GM18867 (cell line): ENCODE data around the gene SDK2.

Experiments
- ATAC-seq: cut with Tn5 transposase; IDR thresholded peaks from one replicate; pipeline ENCODE4 v1.9.1; 2021; ENCODE audit warnings: mild to moderate bottlenecking, moderate library complexity; ENCODE audit not compliant: unreplicated experiment

The SDK2 gene

DNA sequence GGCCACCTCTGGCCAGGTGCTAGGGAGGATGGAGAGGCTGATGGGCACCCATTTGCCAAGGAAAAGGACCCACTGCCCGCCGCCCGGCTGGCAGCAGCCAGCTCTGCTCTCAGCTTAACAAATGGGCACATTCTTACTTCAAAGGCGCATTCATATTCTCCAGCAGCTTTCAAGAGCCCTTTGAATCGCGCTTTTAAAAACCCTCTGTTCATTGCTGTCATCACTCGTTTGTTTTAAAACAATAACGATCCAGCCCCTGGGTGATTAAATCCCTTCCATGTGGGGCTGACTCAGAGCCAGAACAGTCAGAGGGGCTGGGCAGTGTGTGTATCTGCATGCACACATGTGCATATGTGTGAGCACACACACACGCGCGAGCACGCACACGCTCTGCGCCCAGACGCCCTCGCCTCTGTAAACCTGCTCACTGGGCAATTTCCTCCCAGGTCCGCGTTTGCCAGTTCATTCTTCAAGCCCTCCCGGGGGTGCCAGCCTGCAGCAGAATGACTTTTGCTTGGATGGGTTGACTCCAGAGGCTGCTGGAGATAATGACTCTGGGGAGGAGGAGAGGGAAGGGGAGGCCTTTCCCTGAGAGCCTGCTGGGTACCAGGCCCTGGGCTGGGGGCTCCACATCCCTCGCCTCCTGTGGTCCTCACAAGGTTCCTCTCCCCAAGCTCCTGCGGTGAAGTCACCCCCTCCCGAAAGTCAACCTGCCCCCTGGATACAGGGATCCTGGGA, 133.1 kb downstream of the SDK2 start:
- ATAC-seq, result no peak

DNA sequence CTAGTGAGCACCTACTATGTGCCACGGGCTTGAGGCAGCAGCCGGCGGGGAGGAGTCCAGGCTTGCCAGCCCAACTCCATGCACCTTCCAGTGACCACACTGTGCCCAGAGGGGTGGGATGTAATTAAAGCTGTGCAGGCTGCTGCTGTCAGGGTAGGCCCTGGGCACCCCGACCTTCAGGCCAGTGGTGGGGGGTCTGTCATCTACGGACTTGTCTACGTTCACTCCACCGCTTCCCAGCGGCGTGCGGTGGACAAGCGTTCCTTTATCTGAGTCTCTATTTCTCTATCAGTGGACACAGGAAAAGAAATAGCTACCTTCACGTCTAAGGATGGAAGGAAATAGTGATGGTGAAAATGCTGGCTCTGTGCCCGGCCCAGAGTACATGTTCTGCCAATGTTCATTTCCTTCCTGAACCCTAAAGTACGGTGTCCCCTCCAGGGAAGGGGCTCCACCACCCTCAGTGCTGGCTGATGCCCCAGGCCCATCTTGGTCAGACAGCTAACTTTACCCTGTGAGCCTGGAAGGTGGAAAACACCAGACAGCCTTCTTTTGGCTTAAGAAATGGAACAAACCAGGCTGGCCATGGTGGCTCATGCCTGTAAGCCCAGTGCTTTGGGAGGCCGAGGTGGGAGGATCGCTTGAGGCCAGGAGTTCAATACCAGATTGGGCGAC, 135.2 kb downstream of the SDK2 start:
- ATAC-seq, result no peak

DNA sequence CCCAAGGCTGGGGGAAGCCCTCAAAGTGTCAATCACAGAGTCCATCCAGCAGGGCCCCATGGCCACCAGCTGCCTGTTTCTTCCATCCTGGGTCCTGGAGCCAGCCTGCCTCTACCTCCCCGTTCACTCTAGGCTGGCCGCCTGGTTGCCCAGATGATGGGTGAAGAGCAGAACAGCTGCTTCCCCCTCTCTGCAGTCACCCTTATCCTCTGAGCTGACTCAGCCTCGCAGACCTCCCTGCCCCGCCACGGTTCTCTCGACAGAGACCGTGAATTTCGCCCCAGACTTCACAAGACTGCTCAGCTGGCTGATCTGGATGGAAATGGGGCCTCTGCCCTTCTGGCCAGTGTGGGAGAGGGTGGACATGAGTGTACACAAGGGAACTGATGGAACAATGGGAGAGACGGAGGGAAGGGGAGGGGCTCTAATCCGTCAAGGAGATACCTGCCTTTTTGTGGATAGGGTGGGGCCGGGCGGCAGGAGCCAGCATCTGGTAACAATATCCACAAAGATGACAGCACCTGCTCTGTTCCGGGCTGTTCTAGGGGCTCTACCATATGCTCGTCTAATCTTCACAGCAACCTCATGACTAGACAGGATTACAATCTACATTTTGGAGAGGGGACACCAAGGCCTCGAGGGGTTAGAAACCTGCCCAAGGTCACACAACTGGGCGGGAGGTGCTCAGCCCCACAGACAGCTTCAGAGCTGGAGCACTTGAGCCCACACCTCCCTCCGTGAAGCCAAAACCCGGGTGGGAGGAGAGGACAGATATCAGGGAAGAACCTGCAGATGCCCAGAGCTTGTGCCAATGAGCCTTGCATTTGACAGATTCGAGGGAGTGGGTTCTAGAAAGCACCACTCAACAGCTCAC, 136.0 kb downstream of the SDK2 start:
- ATAC-seq, result no peak

DNA sequence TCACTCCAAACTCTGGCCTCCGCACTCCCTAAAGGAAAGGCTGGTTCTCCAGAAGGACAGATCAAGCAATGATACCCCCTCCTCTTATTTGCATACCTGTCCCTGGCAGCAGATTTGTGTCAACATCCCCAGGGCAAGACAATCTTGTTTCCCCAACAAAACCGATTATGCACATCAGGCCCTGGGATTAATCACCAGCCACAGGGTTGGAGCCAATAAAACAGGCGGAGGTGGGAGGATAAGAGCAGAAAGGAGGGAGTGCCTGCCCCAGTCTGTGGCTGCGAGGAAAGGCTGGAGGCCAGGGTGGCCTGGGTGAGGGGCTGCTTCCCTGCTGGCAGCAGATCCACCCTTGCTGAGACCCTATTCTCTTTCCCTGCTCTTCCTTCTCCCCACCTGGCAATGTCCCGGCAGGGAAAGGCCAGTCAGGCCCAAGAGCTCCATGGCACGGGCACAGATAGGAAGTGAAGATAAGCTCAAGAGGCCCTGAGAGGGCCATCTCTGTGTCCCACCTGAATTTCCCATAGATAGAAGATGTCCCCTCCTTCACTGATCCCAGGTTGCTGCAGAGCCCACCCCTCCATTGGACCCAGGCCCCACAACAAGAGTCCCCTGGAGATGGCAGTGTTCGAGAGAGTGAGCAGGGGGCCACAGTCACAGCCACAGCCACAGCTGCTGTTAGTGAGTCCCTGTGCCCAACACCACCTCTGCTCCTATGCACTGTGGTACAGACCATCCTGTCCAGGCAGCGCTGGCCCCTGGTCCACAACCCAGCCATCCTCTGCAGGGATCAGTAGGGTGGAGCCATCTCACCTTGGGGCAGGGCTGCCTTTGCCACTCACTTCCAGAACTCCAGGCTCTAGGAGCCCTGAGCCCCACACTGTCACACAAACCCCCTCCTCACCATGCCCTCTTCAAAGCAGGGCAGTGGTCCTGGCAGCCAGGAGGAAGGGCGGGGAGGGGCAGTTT, 137.5 kb downstream of the SDK2 start:
- ATAC-seq, result no peak

DNA sequence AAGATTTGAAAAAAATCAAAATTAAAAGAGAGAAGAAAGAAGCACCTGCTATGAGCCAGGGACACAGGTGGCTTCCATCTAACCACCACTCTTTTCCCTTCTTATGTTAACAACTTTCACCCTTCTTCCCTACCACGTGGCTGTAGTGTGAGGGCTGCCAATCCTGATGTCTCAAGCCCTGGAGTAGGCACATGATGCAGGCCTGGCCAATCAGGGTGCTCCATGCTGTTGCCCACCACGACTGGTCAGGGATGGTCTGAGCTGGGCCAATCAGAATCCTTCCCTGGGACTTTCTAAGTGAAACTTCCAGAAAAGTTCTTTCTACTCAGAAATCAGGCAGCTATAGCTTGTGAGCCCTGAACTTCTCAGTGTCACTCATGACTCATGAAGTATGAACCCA, 140.7 kb downstream of the SDK2 start:
- ATAC-seq, result no peak

DNA sequence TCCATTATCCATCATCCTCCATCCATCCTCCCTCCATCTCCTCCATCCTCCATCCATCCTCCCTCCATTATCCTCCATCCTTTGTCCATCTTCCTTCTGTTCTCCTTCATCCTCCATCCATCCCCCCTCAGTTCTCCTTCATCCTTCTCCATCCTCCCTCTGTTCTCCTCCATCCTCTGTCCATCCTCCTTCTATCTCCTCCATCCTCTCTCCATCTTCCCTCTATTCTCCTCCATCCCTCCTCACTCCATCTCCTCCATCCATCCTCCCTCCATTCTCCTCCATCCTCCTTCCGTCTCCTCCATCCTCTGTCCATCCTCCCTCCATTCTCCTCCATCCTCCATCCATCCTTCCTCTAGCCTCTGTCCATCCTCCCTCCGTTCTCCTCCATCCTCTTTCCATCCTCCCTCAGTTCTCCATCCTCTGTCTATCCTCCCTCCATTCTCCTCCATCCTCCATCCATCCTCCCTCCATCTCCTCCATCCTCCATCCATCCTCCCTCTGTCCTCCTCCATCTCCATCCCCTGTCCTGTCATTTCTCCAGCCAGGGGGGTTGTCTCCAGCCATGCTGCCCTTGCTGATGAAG, 143.7 kb downstream of the SDK2 start:
- no peak for ATAC-seq

DNA sequence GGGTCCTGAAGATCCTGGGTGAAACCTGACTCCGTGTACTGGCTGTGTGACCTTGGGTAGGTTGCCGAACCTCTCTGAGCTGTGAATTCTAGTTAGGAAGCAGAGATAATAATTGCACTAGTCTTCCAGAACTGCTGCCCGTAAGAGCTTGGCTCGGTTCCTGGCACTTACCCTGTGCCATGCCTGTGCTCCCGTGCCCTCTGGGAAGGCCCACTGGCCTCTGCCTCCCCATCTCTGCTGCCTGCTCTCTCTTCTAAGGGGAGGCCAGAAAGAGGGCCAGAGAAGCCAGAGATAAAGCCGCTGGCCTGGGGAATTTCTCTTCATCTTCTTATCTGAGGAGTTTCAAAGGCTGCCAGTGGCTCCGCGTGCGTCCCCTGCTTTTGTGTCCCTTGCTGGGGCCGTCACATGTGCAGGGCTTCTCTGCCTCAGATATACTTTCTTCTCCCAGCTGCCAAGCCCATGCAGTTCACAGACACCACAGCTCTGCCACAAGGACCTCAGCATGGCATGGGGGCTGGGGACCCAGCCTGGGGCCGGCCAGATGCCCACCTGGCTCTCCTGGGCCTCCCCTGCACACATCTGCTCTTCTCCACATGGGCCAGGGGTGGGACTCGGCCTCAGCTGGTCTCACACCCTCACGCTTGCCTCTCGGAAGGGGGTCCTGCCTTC, 145.2 kb downstream of the SDK2 start:
- no peak for ATAC-seq

DNA sequence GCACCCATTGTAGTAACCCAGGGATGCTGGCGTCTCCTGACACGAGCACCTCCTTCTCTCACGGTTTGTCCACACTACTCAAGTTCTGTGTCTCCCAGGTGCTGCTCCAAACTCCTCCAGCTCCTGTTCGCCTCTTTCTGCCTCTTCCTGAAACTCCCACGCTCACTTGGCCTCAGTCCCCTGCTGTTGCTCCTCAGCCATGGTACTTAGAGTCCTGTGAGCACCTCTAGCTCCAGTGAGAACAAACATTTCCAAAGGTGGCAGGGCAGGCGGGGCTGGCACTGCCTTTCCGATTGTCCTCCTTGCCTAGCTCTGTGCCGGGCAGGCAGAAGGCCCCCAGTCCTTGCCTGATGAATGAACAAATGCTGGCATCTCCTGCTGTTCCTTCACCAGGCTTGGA, 146.1 kb downstream of the SDK2 start:
- ATAC-seq, result no peak

DNA sequence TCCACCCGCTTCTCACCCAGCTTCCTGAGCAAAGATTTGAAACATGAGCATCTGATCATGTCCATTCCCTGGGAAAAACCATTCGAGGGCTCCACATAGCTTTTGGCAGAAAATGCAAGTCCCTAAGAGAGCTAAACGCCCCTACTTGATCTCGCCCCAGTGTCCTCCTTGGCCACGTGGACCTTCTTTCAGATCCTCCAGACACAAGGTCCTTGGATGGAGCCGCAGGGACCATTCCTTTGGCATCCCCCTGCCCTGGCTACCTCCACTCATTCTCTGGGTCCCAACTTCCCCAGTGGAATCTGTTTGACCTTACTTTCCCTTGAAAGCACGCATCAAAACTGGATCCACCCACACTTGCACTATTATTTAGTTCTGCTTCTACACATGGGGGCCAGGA, 146.5 kb downstream of the SDK2 start:
- no peak for ATAC-seq

DNA sequence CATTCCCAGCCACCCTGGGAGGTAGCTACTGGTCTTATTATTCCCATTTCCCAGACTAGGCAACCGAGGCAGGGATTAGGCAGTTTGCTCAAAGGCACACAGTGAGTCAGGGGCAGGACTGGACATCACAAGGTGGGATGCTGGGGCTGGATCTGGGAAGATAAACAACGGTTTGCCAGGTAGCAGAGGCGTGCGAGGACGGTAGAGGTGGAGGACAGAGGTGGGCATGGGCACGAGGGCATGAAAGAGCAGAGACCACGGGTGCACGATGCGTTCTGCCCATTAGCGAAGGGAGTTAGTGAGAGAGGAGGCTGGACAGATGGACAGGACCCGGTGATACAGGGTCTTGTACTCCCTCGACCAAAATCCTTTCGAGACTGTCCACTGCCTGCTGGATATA, 148.0 kb downstream of the SDK2 start:
- ATAC-seq, result no peak

DNA sequence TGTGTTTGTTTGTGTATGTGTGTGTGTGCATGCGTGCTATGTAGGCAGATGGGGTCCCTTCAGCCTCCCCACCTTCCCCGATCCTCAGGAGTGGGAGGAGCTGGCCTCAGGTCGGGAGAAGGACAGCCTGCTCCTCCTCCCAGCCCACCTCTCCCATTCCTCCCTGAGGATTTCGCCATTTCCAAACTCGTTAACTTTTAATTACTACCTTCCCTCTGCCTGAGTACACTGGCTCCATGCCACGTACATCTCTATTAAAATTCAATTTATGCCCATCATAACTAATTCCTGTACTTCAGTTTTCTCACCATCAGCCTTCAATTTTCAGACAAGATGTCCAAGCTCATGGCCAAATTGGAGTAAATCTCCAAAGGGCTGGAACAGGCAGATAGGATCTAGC, 148.6 kb downstream of the SDK2 start:
- no peak for ATAC-seq

DNA sequence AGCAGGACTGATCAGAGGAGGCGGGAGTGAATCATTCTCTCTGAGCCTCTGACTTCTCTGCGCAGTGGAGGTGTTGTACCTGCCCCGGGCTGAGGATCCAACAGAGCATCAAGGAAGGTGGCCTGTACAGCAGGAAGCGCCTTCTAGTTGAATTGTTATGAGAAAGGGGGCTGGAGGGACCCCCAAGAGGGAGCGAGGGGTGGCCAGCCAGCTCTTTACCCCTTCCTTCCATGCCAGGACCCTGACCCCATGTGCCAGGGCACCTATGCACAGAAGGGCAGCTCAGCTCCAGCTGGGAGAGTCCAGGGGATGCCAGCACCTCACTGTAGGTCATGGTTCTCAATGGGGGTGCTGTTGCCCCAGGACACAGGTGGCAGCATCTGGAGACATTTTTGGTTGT, 149.3 kb downstream of the SDK2 start:
- no peak for ATAC-seq

DNA sequence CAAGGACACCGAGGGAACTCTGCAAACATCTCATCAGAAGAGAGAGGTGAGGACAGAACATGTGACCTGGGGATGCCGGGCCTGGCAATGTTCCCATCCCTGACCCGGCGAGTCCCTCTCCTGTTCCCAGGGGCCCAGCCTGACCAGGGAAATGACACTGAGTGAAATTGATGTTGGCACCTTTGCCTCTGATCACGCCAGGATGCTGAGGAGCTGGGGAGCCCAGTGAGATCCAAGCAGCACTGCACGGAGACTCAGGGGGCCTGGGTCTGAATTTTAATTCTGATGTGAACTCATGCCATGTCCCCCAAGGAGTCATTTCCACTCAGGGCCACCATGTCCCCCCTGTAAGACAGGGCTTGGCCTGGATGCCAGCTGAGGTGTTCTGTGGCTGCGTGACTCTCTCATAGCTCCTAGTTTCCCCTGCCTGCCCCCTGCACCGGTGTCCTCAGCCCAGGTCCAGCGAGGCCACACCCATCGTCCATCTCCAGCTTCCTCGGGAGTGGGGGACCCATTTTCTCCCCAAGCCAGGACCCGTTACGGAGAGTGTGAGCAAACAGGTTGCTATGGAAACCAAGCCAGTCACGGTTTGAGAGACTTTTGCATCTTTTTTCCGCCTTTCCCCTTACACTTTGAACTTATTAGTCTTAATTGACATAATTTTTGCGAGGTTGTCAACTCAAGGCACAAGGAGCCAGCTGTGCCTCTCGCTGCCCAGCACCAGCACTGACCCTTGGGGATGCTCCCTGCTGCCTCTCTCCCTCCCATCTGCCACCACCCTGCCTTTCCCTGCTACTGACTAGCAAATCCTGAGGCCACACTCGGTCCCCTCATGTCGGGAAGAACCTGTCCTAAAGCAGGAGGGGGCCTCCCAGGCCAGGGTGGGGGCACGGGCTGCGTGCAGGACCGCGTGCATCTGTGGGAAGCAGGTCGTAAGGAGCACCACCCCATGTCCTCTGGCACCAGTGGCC, 150.0 kb downstream of the SDK2 start:
- no peak for ATAC-seq

DNA sequence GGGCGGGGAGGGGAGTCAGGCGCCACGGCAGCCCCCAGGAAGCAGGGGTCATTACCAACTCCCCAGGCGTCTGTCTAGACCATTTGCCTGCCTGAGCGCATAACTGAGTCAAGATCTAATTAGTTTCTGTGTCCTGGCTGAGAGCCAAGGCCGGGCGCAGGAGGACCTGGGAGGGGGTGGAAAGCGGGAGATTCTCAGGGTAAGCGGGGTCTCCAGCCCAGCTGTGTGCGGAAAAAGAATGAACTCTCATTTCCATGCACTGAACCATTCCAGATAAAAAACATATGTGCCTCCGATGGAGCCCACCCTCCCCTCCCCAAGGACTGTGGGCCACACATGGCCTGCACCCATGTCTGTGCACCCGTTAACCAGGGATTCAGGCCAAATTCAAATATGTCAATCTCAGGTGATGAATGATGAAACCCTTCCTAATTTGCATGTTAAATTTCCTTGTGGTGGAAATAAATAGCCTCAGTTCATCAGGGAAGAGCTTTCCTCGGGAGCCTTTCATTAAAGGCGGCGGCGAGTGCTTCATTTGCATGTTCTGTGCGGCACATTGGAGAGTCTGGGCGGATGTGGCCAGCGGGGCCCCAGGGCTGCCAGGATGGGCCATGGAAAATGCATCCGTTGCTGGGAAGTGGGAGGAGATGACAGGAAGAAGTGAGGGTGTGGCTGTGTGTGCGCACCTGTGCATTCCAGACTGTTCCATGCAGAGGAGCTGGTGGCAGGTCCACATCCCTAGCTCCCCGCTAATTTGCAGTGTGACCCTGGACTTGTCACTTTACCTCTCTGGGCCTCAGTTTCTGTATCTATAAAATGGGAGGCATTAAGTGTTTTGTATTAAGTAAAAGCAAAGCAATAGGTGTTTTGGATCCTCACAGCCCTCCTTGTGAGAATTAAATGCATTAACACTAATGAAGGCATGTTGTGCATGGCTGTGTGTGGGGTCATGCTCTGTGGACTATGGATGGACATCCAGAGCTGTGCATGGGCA, 151.1 kb downstream of the SDK2 start:
- no peak for ATAC-seq

DNA sequence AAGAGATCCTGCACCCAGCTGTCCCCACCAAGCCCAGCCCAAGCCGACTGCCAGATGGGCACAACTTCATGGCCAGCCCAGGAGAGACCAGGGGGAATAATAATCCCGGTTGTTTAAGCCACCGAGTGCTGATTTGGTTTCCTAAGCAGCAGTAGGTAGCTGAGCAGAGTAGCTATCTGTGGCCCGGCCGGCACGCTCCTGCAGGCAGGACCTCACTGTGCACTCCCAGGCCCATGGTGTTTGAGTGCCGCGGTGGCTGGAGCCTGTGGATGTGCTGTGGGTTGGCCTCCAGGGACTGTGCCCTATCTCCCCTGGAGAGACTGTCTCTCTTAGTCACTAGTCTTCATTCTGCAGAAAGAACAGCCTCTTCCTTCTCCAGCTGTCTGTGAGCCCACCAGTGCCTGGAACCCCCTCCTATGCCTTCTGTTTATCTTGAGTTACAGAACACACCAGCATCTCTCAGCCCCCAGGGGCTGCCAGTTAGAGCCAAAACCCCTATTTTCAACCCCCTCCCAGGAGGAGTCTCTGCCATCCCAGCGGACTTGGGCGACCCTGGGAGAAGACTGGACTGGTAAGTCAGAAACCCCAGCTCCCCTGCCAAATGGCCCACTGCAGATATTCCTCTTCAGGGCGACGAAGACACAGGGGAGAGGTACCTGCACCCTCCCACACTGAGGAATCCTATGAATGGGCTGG, 152.0 kb downstream of the SDK2 start:
- ATAC-seq, result no peak

DNA sequence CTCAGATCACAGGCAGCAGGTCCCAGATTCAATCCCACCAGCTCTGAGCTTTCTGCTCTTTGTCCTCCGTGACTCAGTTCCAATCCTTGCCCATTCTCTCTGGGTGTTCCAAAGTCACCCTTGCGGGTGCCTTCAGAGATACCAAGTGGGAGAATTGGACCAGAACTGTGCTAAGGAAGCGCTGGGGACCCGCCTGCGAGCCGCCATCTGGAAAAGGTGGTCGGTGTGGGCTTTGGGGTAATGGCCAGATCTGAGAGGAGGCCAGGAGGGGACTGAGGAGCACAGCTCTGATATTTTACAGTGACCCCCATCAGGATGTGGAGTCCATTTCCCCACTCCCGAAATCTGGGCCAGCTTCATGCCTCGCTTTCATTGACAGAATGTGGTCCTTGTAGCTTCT, 152.6 kb downstream of the SDK2 start:
- no peak for ATAC-seq

DNA sequence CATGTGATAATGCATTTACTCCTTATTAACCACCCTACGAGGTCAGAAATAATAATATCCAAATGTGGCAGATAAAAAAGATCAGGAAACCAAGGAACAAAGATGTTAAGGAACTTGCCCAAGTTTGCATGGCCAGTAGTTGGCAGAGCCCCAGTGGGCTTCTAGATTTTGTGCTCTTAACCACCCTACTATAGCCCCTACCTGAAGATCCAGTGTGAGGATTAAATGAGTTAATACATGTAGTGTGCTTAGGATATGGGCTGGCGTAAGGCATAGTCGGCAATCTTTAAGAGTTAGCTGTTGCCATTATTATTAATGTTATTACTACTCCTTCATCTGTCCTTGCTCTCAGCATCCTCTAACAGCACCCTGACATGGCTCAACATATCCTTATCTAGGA, 153.4 kb downstream of the SDK2 start:
- ATAC-seq, result no peak
